Activated B cell treated with CpG ODN at 0.5 μM for 24 hours (primary cell): ENCODE results near the gene C2orf49. TPM values are rescaled to one million over a fixed set of nuclear protein-coding genes. Genes with fewer than 3 reads are reported as not detected.

Source experiments
- ATAC-seq: fragments of 200-7000 bp; cut with Tn5 transposase; one replicate; pipeline ENCODE4 v1.10.0; 2021; ENCODE audit warnings: low read depth, mild to moderate bottlenecking, moderate library complexity
- CTCF ChIA-PET: fragments of 350-600 bp; sonication (Branson Sonifier 250); formaldehyde crosslinking; loops from one replicate; lab custom pipeline; 2021; ENCODE audit warnings: antibody characterized with exemption; lab: Charles Lee
- POLR2A ChIA-PET: fragments of 350-600 bp; sonication (Branson Sonifier 250); formaldehyde crosslinking; loops from one replicate; lab custom pipeline; 2021; ENCODE audit warnings: antibody characterized with exemption; lab: Charles Lee
- DNase-seq: peaks from one replicate; pipeline ENCODE4 v3.0.0; 2022
- H3K27ac Mint-ChIP-seq: one replicate; pipeline ENCODE4 v1.8.0; 2020; ENCODE audit warnings: mixed read lengths
- H3K27me3 Mint-ChIP-seq: one replicate; pipeline ENCODE4 v1.8.0; 2021; ENCODE audit warnings: mixed read lengths
- H3K36me3 Mint-ChIP-seq: one replicate; pipeline ENCODE4 v1.8.0; 2021; ENCODE audit warnings: low read depth, mixed read lengths
- H3K4me1 Mint-ChIP-seq: one replicate; pipeline ENCODE4 v1.8.0; 2021; ENCODE audit warnings: mixed read lengths
- H3K4me3 Mint-ChIP-seq: one replicate; pipeline ENCODE4 v1.8.0; 2020; ENCODE audit warnings: mild to moderate bottlenecking, mixed read lengths
- H3K9me3 Mint-ChIP-seq: one replicate; pipeline ENCODE4 v1.8.0; 2020; ENCODE audit warnings: mixed read lengths
- intact Hi-C: fragments of 100-400 bp; cut with micrococcal nuclease; formaldehyde crosslinking; loops from one replicate; pipeline ENCODE4 v1.15.1; 2024
- total RNA-seq: library from RNA; stranded (reverse); gene quantifications from 2 replicates; pipeline ENCODE4 v1.2.3, GENCODE V29; 2022
- TF ChIP-seq, protein P1 (sequence below): fragments of 200-600 bp; IDR thresholded peaks from one replicate; pipeline ENCODE4 v1.8.0; 2022; ENCODE audit warnings: antibody characterized with exemption, mild to moderate bottlenecking

C2orf49 gene
- total RNA-seq, 1 donor from 2014 or later: 23.8 TPM

DNA sequence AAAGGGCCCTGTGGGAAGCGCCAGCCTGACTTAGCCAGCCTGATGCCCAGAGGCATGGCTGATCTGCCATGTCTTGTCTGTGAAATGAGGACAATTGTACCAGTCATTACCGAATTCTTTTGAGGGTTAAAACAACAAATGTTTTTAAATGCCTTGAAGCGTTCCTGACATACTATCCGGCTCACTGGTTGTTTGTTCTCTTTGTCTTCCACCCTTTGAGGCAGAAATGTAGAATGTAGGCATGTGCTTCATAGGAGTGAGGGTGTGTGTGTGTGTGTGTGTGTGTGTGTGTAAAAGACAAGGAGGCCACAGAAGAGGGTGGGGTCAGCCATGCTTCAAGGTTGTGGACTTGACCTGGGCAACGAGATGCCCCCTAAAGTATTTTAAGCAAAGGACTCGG, 43.3 kb upstream of the C2orf49 start:
- H3K36me3 Mint-ChIP-seq: peaks cover 89% of the 10 kb centered on the region
- intact Hi-C loops: no loop called here
- no peaks in the 10 kb centered on the region for H3K27me3 Mint-ChIP-seq
- ChIA-PET CTCF (interaction anchor here (1.1 to 1.3 kb wide), 3 partner anchors 58 to 180 kb away, joined by 3 to 6 read pairs (median 5); no protein-coding TSS in a partner anchor), POLR2A (no interaction called here)
- H3K4me1 Mint-ChIP-seq: no peaks in the 10 kb centered on the region
- no peaks in the 10 kb centered on the region for H3K9me3 Mint-ChIP-seq
- no peak overlapping the region for H3K4me3 Mint-ChIP-seq
- ATAC-seq (no peak), DNase-seq (no peak)
- no peak overlapping the region for H3K27ac Mint-ChIP-seq
- TF ChIP-seq, protein P1, sequence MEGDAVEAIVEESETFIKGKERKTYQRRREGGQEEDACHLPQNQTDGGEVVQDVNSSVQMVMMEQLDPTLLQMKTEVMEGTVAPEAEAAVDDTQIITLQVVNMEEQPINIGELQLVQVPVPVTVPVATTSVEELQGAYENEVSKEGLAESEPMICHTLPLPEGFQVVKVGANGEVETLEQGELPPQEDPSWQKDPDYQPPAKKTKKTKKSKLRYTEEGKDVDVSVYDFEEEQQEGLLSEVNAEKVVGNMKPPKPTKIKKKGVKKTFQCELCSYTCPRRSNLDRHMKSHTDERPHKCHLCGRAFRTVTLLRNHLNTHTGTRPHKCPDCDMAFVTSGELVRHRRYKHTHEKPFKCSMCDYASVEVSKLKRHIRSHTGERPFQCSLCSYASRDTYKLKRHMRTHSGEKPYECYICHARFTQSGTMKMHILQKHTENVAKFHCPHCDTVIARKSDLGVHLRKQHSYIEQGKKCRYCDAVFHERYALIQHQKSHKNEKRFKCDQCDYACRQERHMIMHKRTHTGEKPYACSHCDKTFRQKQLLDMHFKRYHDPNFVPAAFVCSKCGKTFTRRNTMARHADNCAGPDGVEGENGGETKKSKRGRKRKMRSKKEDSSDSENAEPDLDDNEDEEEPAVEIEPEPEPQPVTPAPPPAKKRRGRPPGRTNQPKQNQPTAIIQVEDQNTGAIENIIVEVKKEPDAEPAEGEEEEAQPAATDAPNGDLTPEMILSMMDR: no peak

DNA sequence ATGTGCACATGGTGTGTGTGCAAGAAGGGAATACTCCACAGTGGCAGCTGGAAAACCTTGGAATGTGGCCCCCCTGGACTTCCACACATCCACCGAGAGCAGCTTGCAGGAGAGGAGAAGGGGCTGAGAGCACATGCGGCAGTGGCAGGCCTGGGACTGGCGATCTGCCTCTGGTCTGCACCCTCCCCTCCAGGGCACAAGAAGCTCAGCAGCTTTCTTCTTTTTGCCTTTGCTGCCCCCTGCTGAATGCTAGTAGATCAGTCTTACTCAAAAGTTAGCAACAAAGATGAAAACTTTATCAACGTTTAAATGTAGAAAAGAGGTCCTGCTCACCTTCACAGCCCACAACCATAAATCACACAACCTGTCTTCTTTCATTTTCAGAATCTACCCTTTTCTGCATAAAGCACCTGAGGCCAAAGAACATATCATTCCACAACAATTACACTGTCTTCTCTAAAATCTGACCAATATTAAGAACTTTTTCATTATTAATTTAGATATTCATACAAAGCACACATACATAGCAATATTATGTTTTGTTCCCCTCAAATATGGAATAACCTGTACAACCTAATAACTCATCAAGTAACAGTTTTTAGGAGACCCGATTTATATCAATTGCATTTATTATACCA, 42.4 kb upstream of the C2orf49 start:
- intact Hi-C loops: loop anchor here (1.0 kb wide), 1 partner anchor 181 kb away; no protein-coding TSS in a partner anchor
- H3K27ac Mint-ChIP-seq: no peak overlapping the region
- no peak for DNase-seq
- no peaks in the 10 kb centered on the region for H3K4me1 Mint-ChIP-seq
- ChIA-PET POLR2A (no interaction called here), CTCF (interaction anchor here (1.1 to 1.3 kb wide), 2 partner anchors 179 to 181 kb away, joined by 5 to 6 read pairs; no protein-coding TSS in a partner anchor)
- H3K4me3 Mint-ChIP-seq: no peak overlapping the region
- H3K27me3 Mint-ChIP-seq: no peaks in the 10 kb centered on the region
- TF ChIP-seq, protein P1: no peak
- ATAC-seq: no peak
- peaks cover 81% of the 10 kb centered on the region for H3K36me3 Mint-ChIP-seq
- H3K9me3 Mint-ChIP-seq: no peaks in the 10 kb centered on the region

DNA sequence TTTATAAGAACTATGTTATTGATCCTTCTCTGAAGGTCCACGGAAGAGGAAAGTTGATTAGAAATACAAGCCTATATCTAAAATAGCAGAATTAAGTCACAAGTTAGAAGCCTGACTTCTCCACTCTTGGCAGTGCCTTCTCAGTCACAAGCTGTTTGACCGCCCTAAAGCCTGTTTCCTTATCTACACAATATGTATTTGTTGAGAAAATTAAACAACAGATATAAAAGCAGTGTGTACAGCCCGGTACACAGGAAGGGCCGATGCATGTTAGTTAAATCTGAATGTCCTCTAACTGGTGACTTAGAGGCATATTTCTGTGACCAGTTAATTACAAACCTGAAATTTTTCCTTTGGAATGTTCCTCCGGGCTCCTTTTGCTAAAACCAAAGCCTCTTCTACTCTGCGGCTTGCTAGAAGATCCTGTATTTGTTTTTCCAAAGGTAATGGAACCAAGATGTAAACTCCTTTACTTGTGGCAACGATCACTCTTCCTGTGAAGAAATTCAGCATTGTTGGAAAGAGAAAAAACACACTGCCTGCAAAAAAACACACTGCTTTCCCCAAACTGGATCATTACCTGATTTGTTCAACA, 41.2 kb upstream of the C2orf49 start:
- ChIA-PET POLR2A (no interaction called here), CTCF (no interaction called here)
- H3K4me3 Mint-ChIP-seq: no peak overlapping the region
- peaks cover 74% of the 10 kb centered on the region for H3K36me3 Mint-ChIP-seq
- no peaks in the 10 kb centered on the region for H3K4me1 Mint-ChIP-seq
- no peaks in the 10 kb centered on the region for H3K27me3 Mint-ChIP-seq
- no peaks in the 10 kb centered on the region for H3K9me3 Mint-ChIP-seq
- no peak for DNase-seq
- no peak overlapping the region for H3K27ac Mint-ChIP-seq
- intact Hi-C loops: no loop called here
- no peak for ATAC-seq
- TF ChIP-seq, protein P1: no peak

DNA sequence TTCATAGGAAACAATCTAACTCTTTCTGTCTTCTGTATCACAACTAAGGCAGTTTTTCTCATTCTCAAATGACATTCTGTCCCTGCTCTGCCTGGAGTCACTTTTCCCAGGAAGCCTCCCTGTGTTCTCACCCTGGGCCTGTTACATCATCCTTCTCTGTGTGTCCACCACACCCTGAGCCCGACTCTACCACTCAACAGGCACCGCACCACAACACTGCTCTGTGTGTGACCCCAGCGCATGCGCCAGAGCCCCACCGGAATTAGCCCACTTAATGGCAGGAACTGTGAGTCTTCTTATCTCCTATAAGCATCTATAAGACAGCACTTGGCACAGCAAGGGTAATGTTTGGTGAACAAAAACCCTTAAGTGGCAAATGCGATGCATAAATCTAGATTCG, 40.1 kb upstream of the C2orf49 start:
- DNase-seq: no peak
- Mint-ChIP-seq H3K9me3 (no peaks in the 10 kb centered on the region), H3K4me1 (no peaks in the 10 kb centered on the region), H3K27me3 (no peaks in the 10 kb centered on the region), H3K27ac (no peak overlapping the region), H3K4me3 (no peak overlapping the region), H3K36me3 (peaks cover 66% of the 10 kb centered on the region)
- intact Hi-C loops: no loop called here
- ChIA-PET CTCF (no interaction called here), POLR2A (no interaction called here)
- no peak for ATAC-seq
- TF ChIP-seq, protein P1: no peak

DNA sequence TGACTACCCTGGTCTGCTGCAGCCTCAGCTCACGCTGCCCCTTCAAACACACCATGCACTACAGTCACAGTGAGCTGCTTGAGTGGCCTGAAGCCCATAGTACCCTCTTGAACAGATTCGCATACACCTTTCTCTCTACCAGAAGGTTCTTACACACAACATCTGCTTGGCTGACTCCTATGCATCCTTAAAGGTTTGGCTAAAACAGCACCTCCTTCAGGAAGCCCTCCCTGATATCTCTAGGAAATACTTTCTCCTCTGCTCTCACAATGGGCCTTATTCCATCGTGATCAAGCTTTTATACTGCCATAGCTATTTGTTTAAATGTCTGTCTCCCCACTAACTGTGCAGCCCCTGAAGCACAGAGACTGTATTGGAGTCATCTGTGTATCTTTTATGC, 39.3 kb upstream of the C2orf49 start:
- Mint-ChIP-seq H3K27me3 (no peaks in the 10 kb centered on the region), H3K4me3 (no peak overlapping the region), H3K4me1 (no peaks in the 10 kb centered on the region), H3K36me3 (peaks cover 60% of the 10 kb centered on the region), H3K27ac (no peak overlapping the region), H3K9me3 (no peaks in the 10 kb centered on the region)
- DNase-seq: no peak
- ChIA-PET POLR2A (no interaction called here), CTCF (no interaction called here)
- intact Hi-C loops: no loop called here
- TF ChIP-seq, protein P1: no peak
- ATAC-seq: no peak
